ENCODE measurements around the gene UBL7. TPM values are rescaled to one million over a fixed set of nuclear protein-coding genes. Genes with fewer than 3 reads are reported as not detected.

Gene UBL7
- total RNA-seq, 4 donors from 2014 or later, result 31.2 to 44.0 (median 35.2) TPM

DNA sequence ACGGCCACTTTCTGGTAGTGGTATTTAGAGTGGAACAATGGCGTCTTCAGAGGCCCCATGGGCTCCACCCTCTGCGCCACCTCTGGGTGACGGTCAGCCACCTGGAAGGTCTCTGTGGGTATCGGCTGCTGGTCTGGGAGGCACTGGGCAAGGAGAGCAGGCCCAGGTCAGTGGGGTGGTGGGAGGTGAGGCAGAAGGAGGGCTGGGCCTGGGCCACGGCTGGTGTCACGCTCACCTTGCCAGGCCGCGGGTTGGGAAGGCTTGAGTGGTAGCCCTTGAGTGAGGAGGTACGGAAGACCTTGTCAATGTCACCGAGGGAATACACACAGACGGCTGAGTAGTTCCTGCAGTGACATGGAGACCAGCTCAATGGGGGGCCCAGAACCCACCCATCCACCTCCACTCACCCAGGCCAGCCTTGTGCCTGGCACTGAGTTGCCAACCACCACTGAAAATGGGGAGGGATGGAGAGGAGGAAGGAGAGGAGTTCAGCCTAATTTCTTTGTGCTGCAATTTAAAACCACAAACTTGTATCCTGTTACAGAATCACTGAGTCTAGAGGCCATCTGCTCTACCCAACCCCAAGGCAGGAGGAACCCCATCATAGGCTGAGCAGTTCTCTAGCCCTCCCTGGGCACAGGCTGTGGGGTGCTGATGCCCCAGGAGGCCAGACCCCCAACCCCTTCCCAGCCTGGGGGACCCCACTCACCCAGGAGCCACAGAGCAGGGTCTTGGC, 46.2 kb downstream of the UBL7 start:
- intact Hi-C loops (cut with DNase I), result no loop called here
- Histone ChIP-seq H3K27me3 (no peaks in the 10 kb centered on the region), H3K27ac (no peak overlapping the region), H3K9me3 (no peaks in the 10 kb centered on the region), H3K36me3 (peaks cover 0 to 13% (median 0%) of the 10 kb centered on the region in 3 donors), H3K4me1 (no peaks in the 10 kb centered on the region), H3K4me3 (no peak overlapping the region)
- 93 to 94% methylated on average over 3 of the region's 12 CpGs for WGBS, 2 donors
- no peak for TF ChIP-seq POLR2A (IDR thresholded peaks at IDR 0.05)
- TF ChIP-seq, protein P1, sequence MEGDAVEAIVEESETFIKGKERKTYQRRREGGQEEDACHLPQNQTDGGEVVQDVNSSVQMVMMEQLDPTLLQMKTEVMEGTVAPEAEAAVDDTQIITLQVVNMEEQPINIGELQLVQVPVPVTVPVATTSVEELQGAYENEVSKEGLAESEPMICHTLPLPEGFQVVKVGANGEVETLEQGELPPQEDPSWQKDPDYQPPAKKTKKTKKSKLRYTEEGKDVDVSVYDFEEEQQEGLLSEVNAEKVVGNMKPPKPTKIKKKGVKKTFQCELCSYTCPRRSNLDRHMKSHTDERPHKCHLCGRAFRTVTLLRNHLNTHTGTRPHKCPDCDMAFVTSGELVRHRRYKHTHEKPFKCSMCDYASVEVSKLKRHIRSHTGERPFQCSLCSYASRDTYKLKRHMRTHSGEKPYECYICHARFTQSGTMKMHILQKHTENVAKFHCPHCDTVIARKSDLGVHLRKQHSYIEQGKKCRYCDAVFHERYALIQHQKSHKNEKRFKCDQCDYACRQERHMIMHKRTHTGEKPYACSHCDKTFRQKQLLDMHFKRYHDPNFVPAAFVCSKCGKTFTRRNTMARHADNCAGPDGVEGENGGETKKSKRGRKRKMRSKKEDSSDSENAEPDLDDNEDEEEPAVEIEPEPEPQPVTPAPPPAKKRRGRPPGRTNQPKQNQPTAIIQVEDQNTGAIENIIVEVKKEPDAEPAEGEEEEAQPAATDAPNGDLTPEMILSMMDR (IDR thresholded peaks at IDR 0.05), result no peak
- no peak for DNase-seq

DNA sequence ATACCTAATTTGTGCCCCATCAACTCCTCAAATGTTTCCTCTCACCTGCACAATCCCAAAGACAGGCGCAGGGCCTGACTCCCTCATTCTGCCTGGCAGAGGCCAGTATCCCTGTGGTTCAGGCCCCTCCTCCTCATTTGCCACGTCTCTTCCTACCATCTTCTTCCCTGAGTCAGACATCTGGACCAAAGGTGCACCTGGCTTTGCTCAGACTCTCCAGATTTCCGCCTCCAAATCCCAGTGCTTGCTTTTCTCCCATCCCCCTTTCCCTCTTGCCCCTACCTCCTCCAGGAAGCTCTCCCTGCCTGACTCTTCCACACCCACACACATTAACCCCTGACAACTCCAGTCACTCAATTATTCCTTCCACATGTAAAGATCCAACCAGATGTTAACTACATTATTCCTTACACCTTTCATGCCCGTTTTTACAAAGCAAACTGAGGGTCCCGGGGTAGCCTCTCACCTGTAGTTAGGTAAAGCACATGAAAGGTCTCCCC, 46.8 kb downstream of the UBL7 start:
- DNase-seq, result no peak
- no peak overlapping the region for H3K27ac ChIP-seq
- intact Hi-C loops (cut with DNase I), result no loop called here
- H3K4me1 ChIP-seq, result no peaks in the 10 kb centered on the region
- H3K4me3 ChIP-seq, result no peak overlapping the region
- 79 to 90% methylated on average over 4 to 5 of the region's 5 CpGs for WGBS, 2 donors
- TF ChIP-seq, protein P1 (IDR thresholded peaks at IDR 0.05), result no peak
- TF ChIP-seq POLR2A (IDR thresholded peaks at IDR 0.05), result no peak
- H3K9me3 ChIP-seq, result no peaks in the 10 kb centered on the region
- no peaks in the 10 kb centered on the region for H3K27me3 ChIP-seq
- H3K36me3 ChIP-seq, result peaks cover 0 to 13% (median 0%) of the 10 kb centered on the region in 3 donors

DNA sequence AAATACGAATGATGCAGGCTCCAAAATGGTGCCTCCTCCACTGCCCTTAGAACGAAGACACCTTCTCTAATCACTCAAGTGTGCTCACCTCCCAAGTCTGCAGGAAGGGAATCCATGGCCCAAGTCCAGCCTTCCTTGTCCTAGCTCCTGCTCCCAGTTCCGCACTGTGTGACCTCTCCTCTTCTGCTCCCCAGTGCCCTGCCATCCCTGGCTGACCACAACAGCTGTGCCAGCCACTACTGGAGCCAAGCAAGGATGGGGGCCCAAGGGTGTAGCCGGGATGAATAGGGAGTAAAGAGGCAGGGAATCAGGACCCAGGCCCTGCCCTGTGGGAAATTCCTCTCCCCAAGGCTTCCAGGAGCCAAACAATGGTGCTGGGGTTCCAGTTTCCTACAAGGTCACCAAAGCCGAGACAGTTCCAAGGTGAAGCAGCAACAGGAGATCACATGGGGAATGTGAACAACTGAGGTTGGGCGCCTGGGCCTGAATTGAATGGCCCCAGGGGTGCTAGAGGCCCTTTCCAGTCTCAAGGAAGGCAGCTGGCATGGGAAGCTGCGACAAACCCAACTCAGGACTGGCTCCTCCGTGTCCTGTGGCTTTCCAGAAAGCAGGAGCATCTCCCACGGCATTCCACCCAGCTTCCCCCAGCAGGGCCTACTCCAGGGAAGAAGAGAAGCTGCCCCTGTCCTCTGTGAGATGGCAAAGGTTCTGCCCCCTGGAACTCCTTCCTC, 47.4 kb downstream of the UBL7 start:
- no peak for DNase-seq
- Histone ChIP-seq H3K4me3 (no peak overlapping the region), H3K27me3 (peaks cover 0 to 1% (median 0%) of the 10 kb centered on the region in 4 donors), H3K36me3 (peaks cover 0 to 13% (median 0%) of the 10 kb centered on the region in 3 donors), H3K4me1 (no peaks in the 10 kb centered on the region), H3K9me3 (no peaks in the 10 kb centered on the region), H3K27ac (no peak overlapping the region)
- TF ChIP-seq, protein P1 (IDR thresholded peaks at IDR 0.05), result no peak
- TF ChIP-seq POLR2A (IDR thresholded peaks at IDR 0.05), result no peak
- 81 to 93% methylated on average over 6 to 7 of the region's 9 CpGs for WGBS, 2 donors
- intact Hi-C loops (cut with DNase I), result no loop called here

DNA sequence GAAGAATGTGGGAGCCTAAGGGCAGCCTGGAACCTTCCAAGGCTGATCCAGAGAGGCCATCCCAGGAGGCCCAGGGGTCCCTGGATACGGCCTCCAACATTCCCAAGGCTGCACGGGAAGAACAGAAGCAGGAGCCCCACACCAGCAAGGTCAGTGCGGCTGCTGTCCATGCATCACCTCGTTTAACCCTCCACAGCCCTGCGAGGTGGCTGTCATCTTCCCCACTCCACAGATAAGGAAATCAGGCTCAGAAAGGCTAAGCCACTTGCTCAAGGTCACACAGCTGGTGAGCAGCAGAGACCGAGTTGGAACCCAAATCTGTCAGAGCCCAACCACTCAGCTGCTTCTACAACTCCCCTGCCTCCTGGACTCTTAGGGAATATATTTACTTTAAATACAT, 48.8 kb downstream of the UBL7 start:
- TF ChIP-seq, protein P1 (IDR thresholded peaks at IDR 0.05), result no peak
- TF ChIP-seq POLR2A (IDR thresholded peaks at IDR 0.05), result no peak
- Histone ChIP-seq H3K9me3 (no peaks in the 10 kb centered on the region), H3K36me3 (peaks cover 0 to 13% (median 0%) of the 10 kb centered on the region in 3 donors), H3K4me1 (no peaks in the 10 kb centered on the region), H3K27me3 (peaks cover 0 to 15% (median 0%) of the 10 kb centered on the region in 4 donors), H3K27ac (no peak overlapping the region), H3K4me3 (no peak overlapping the region)
- WGBS, 2 donors, result 67 to 70% methylated on average over 4 to 5 of the region's 6 CpGs
- DNase-seq, result no peak
- intact Hi-C loops (cut with DNase I), result no loop called here

DNA sequence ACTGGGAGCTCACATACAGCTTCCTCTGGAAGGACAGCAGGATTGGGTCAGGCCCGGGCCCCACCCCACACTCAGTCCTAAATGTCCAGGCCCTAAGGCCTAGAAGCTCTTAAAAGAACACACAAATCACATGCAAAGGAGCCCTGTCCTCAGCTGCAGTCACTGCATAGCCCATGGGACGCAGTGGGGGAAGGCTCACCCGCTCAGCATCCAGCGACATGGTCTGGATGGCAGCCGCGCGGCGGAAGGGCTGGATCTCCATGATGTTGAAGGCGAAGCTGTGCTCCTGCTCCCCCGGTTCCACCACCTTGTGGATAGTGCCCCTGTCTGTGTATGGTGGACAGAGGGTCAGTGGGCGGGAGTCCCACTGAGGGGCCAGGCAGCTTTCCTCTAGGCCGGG, 49.3 kb downstream of the UBL7 start:
- H3K9me3 ChIP-seq, result no peaks in the 10 kb centered on the region
- H3K4me3 ChIP-seq, result no peak overlapping the region
- TF ChIP-seq, protein P1 (IDR thresholded peaks at IDR 0.05), result no peak
- TF ChIP-seq POLR2A (IDR thresholded peaks at IDR 0.05), result no peak
- peaks cover 0 to 13% (median 0%) of the 10 kb centered on the region in 3 donors for H3K36me3 ChIP-seq
- H3K4me1 ChIP-seq, result no peaks in the 10 kb centered on the region
- peaks cover 0 to 17% (median 0%) of the 10 kb centered on the region in 4 donors for H3K27me3 ChIP-seq
- intact Hi-C loops (cut with DNase I), result no loop called here
- no peak for DNase-seq
- no peak overlapping the region for H3K27ac ChIP-seq
- WGBS, 2 donors, result 90 to 94% methylated on average over 2 to 9 of the region's 12 CpGs
